ENCODE data around the gene GPR45.

DNA sequence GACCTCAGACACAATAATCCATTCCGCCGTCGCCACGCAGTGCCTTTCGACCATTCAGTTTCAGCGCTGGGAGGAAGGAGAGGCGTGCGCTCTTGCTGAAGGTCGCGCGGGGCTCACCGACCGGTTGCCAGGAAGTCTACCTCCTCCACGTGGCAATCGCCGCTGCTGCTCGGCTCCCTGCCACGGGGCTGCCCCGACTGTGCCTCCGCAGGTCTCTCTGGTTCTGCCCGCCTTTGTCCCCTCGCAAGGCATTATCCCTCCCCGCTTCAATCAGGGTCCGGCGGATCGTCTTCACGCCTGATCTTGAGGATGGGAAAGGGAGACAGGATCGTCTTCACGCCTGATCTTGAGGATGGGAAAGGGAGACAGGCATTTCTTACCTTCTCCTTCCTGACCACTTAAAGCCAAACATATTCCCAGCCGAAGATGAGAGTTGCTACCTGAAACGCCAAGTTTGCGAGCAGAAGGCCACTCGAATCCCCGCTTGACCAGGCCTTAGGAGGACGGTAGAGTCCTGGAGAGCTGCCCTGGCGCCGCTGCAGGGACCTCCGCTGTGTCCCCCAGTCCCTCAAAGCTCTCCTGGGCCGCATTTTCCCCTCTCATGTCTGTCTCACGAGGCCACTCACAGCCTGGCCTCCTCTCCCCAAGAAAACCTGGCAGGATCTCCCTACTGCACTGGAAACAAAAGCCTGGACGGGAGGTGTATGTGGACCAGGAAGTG lies 4.3 kb upstream of the GPR45 start:
- TF ChIP-seq, protein P1, sequence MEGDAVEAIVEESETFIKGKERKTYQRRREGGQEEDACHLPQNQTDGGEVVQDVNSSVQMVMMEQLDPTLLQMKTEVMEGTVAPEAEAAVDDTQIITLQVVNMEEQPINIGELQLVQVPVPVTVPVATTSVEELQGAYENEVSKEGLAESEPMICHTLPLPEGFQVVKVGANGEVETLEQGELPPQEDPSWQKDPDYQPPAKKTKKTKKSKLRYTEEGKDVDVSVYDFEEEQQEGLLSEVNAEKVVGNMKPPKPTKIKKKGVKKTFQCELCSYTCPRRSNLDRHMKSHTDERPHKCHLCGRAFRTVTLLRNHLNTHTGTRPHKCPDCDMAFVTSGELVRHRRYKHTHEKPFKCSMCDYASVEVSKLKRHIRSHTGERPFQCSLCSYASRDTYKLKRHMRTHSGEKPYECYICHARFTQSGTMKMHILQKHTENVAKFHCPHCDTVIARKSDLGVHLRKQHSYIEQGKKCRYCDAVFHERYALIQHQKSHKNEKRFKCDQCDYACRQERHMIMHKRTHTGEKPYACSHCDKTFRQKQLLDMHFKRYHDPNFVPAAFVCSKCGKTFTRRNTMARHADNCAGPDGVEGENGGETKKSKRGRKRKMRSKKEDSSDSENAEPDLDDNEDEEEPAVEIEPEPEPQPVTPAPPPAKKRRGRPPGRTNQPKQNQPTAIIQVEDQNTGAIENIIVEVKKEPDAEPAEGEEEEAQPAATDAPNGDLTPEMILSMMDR (IDR thresholded peaks at IDR 0.05; ENCODE audit: insufficient read depth, low read length, poor library complexity, severe bottlenecking): no peak
- no peak for TF ChIP-seq EZH2phosphoT487 (conservative IDR thresholded peaks at IDR 0.05; ENCODE audit: low read length)
